K562 (cell line): ENCODE results near the gene PARP15. TPM values are rescaled to one million over a fixed set of nuclear protein-coding genes. Genes with fewer than 3 reads are reported as not detected.

Experiments
- ATAC-seq: fragments of 200-7000 bp; cut with Tn5 transposase; 3 replicates; pipeline ENCODE4 v1.9.1; 2020; ENCODE audit warnings: moderate library complexity
- BruUV-seq: library from RNA; stranded (reverse); fragments of 400-500 nt; replicated peaks from 2 replicates; lab custom pipeline; 2021; lab: Mats Ljungman, UMichigan
- CTCF ChIA-PET: fragments of 300-600 bp; formaldehyde crosslinking; extraction: SDS; loops from one replicate; lab custom pipeline; 2021; ENCODE audit warnings: low intra/inter-chr PET ratio; lab: Yijun Ruan, JAX
- POLR2A ChIA-PET: fragments of 300-600, 350-650 bp; sonication (Branson Sonifier 250); formaldehyde crosslinking; extraction: SDS; loops from one replicate; lab custom pipeline; 2021; ENCODE audit warnings: antibody characterized with exemption, inconsistent platforms; lab: Yijun Ruan, JAX
- DNase-seq, 4 experiments: peaks; one replicate each; pipeline versions ENCODE4 v3.0.0 to v3.0.0-alpha.2; 2011 to 2018; ENCODE audit warnings: low spot score in 3 of 4, mixed read lengths in 3 of 4; ENCODE audit errors: extremely low read depth in 1 of 4
- FAIRE-seq: peaks from 2 replicates; lab custom pipeline; 2011; peaks lifted over from hg19 to GRCh38; lab: Jason Lieb, UNC
- H2AFZ ChIP-seq: 2 replicates; pipeline ENCODE4 v1.6.0; 2011; ENCODE audit warnings: low read depth, low read length, control low read depth, inconsistent platforms
- H3K27ac ChIP-seq: fragments of 200-600 bp; 3 replicates; pipeline ENCODE4 v1.8.0; 2011; ENCODE audit warnings: low read depth, mild to moderate bottlenecking, control low read depth, inconsistent platforms, low read length, moderate library complexity, mixed read lengths; ENCODE audit errors: extremely low read depth
- H3K27me3 ChIP-seq, 2 experiments: fragments of 300-600 bp in 1 of 2; 2 replicates in 1 of 2; 3 replicates in 1 of 2; pipeline versions ENCODE4 v1.6.0 to v1.8.0; 2011; ENCODE audit warnings: inconsistent platforms in 2 of 2, low read length in 2 of 2, mild to moderate bottlenecking in 1 of 2, mixed read lengths in 1 of 2, moderate library complexity in 1 of 2; ENCODE audit not compliant: control insufficient read depth in 2 of 2, insufficient read depth in 2 of 2
- H3K36me3 ChIP-seq: fragments of 300-600 bp; 3 replicates; pipeline ENCODE4 v1.8.0; 2011; ENCODE audit warnings: mild to moderate bottlenecking, low read length, inconsistent platforms; ENCODE audit not compliant: control insufficient read depth, insufficient read depth
- H3K4me1 ChIP-seq, 2 experiments: fragments of 200-600 bp in 1 of 2; replicated peaks in 1 of 2; 2 replicates in 1 of 2; 3 replicates in 1 of 2; pipeline versions ENCODE4 v1.5.1 to v1.8.0; 2011; ENCODE audit warnings: inconsistent platforms in 2 of 2, low read length in 2 of 2, mild to moderate bottlenecking in 1 of 2, mixed read lengths in 1 of 2, moderate library complexity in 1 of 2; ENCODE audit not compliant: control insufficient read depth in 2 of 2, insufficient read depth in 2 of 2
- H3K4me2 ChIP-seq: 2 replicates; pipeline ENCODE4 v1.6.1; 2011; ENCODE audit warnings: low read length, control low read depth, inconsistent platforms, mixed read lengths; ENCODE audit not compliant: insufficient read depth
- H3K4me3 ChIP-seq: fragments of 200-600 bp; sonication (generic), shearing (Covaris generic); 2 replicates; pipeline ENCODE4 v1.5.1; 2016; ENCODE audit warnings: control low read depth, inconsistent platforms
- H3K79me2 ChIP-seq: fragments of 200-600 bp; 3 replicates; pipeline ENCODE4 v1.8.0; 2011; ENCODE audit warnings: low read length, inconsistent platforms; ENCODE audit not compliant: control insufficient read depth, insufficient read depth
- H3K9ac ChIP-seq, 2 experiments: 2 replicates each; pipeline versions ENCODE4 v1.6.0 to v1.6.1; 2011; ENCODE audit warnings: low read depth in 2 of 2, low read length in 2 of 2, control low read depth in 1 of 2, inconsistent platforms in 1 of 2, mild to moderate bottlenecking in 1 of 2, mixed read lengths in 1 of 2; ENCODE audit not compliant: insufficient read depth in 1 of 2
- H3K9me1 ChIP-seq: one replicate; pipeline ENCODE4 v1.6.0; 2011; ENCODE audit warnings: inconsistent platforms, mild to moderate bottlenecking, low read length, moderate library complexity; ENCODE audit not compliant: control insufficient read depth, insufficient read depth
- H3K9me3 ChIP-seq: replicated peaks from 2 replicates; pipeline ENCODE4 v1.5.1; 2011; ENCODE audit warnings: low read depth, low read length, inconsistent platforms; ENCODE audit not compliant: control insufficient read depth, insufficient read depth
- H4K20me1 ChIP-seq: replicated peaks from 2 replicates; pipeline ENCODE4 v1.6.1; 2011; ENCODE audit warnings: low read length, inconsistent platforms, mixed read lengths; ENCODE audit not compliant: control insufficient read depth, insufficient read depth
- ETV5 ChIP-seq: sonication (generic); formaldehyde crosslinking; IDR thresholded peaks from 2 replicates; pipeline ENCODE4 v1.4.0; 2020; ENCODE audit warnings: low read depth, mild to moderate bottlenecking, missing genetic modification reagents
- HDGF ChIP-seq: fragments of 450-650 bp; IDR thresholded peaks from 2 replicates; pipeline ENCODE4 v1.6.1; 2016
- MAZ ChIP-seq, 2 experiments: fragments of 450-650 bp in 1 of 2; sonication (generic) in 1 of 2; formaldehyde crosslinking; IDR thresholded peaks in 1 of 2; conservative IDR thresholded peaks in 1 of 2; 2 replicates each; pipeline versions ENCODE4 v1.4.0 to v1.5.0; 2020; ENCODE audit warnings: mild to moderate bottlenecking in 1 of 2, missing genetic modification reagents in 1 of 2
- MYNN ChIP-seq, 2 experiments: sonication (generic); formaldehyde crosslinking in 1 of 2; IDR thresholded peaks; 2 replicates each; pipeline versions ENCODE4 v1.5.0 to v1.6.1; 2016 to 2020; ENCODE audit warnings: antibody characterized with exemption in 1 of 2, missing genetic modification reagents in 1 of 2
- RAD21 ChIP-seq, 2 experiments: fragments of 250-450 bp in 1 of 2; fragments of 450-650 bp in 1 of 2; sonication (Bioruptor Pico) in 1 of 2; formaldehyde crosslinking in 1 of 2; IDR thresholded peaks in 1 of 2; conservative IDR thresholded peaks in 1 of 2; 2 replicates each; pipeline versions ENCODE4 v1.4.0 to v1.8.0; 2020 to 2022; ENCODE audit warnings: mild to moderate bottlenecking in 2 of 2, moderate library complexity in 1 of 2
- SPI1 ChIP-seq: IDR thresholded peaks from 2 replicates; pipeline ENCODE4 v1.6.1; 2011; ENCODE audit warnings: low read depth, low read length, control low read depth, borderline replicate concordance
- whole genome bisulfite sequencing: fragments of 100-300 bp; shearing (Covaris generic); methylation state at CpG from one replicate; pipeline ENCODE4 v1.1.6; 2016; ENCODE audit warnings: low coverage, mixed read lengths; ENCODE audit not compliant: insufficient coverage; ENCODE audit errors: missing lambda C conversion rate; 5-methylcytosine and 5-hydroxymethylcytosine counted together
- in situ Hi-C: fragments of 300-500 bp; cut with MboI; formaldehyde crosslinking; loops from 4 replicates; pipeline ENCODE4 v1.15.0; 2018; ENCODE audit warnings: inconsistent platforms, mixed read lengths
- intact Hi-C: fragments of 100-400 bp; cut with micrococcal nuclease; formaldehyde crosslinking; loops from 2 replicates; pipeline ENCODE4 v1.14.2; 2022
- polyA plus RNA-seq, 8 experiments: library from polyadenylated mRNA; depleted of rRNA in 4 of 8; stranded (reverse) in 5 of 8; unstranded in 3 of 8; fragments of >200 nt; fragmentation: Nextera tagmentation in 2 of 8; fragmentation: Illumina TruSeq in 1 of 8; extraction: Ambion mirVana in 2 of 8; extraction: Trizol in 1 of 8; gene quantifications; 2 replicates each; pipeline versions ENCODE4 v1.2.1 to v1.2.3, GENCODE V29; 2011 to 2014; ENCODE audit warnings: inconsistent platforms in 1 of 8, missing spikeins in 1 of 8
- total RNA-seq, 7 experiments: library from RNA; depleted of rRNA in 6 of 7; stranded (reverse); fragments of >200 nt in 6 of 7; fragmentation: Illumina TruSeq in 2 of 7; extraction: Trizol in 2 of 7; gene quantifications; 2 replicates each; pipeline versions ENCODE4 v1.2.1 to v1.2.3, GENCODE V29; 2011 to 2021; ENCODE audit warnings: low replicate concordance in 1 of 7
- TF ChIP-seq, protein P1 (sequence below): fragments of 250-450 bp; sonication (Bioruptor Pico); IDR thresholded peaks from 2 replicates; pipeline ENCODE4 v1.6.1; 2021; ENCODE audit warnings: mild to moderate bottlenecking
- TF ChIP-seq, protein P2 (sequence below), 3 experiments: IDR thresholded peaks in 2 of 3; conservative IDR thresholded peaks in 1 of 3; 2 replicates each; pipeline ENCODE4 v1.5.1; 2011 to 2012; ENCODE audit warnings: low read length in 3 of 3, mild to moderate bottlenecking in 3 of 3, control low read depth in 2 of 3, improper control_type of control experiment in 1 of 3, inconsistent platforms in 1 of 3, low read depth in 1 of 3, mixed read lengths in 1 of 3, moderate library complexity in 1 of 3; ENCODE audit not compliant: insufficient read depth in 2 of 3

PARP15 gene
- total and polyA plus RNA-seq, 9 of the 15 experiments (the other 6 are each of a cell fraction or from before 2014, with no cell fraction given): 0.05 to 0.40 (median 0.13) TPM

DNA sequence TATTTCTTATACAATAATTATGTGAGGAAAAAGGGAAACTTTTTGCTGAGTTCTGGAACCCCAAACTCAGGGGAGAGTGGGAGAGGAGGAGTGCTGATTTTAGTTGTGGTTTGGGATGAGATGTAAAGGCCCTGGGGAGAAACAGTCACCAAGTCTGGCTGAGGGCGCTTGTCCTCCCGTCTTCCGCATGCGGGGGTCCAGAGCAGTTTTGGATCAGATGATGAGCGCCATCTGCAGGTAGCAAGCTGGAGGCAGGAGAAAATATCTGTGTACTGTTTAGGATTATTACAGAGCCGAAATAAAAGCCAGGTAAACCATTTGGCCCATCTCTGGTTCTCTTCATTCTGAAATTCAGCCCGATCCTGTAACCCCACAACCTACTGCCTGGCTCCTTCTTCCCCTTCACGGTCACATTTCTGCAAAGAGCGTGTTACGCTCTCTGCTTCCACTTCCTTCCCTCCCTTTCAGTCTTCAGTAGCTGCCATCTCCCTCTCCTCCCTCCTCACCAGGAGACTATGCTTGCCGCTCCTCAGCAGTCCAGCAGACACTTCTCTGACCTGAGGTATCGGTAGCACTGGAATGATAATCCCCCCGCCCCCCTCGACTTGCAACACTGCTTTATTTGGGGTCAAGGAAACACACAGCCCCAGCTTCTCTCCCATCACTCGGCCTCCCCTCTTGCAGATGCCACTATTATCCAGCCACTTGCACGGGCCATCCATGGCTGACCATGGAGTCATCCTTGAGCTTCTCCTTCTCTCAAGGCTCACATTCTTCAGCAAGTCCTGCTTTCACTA, 101.8 kb downstream of the PARP15 start:
- CTCF ChIA-PET: interaction anchor here (0.6 to 1.2 kb wide), 5 partner anchors 21 to 295 kb away, joined by 3 to 6 read pairs (median 4); partner anchors contain the start of gene FAM162A
- H3K79me2 ChIP-seq: peaks cover 12% of the 10 kb centered on the region
- H3K9me3 ChIP-seq: no peaks in the 10 kb centered on the region
- peaks cover 13 to 17% of the 10 kb centered on the region in 2 experiments; a peak in 4 of 5 replicates for H3K4me1 ChIP-seq
- intact Hi-C loops (loop anchor here (1.0 to 2.0 kb wide), 3 partner anchors 119 to 286 kb away; no protein-coding TSS in a partner anchor), in situ Hi-C loops (no loop called here)
- ATAC-seq (peak; percentile 83), DNase-seq (peak; percentile 43 to 85 (median 54)), FAIRE-seq (peak; percentile 84)
- H3K9ac ChIP-seq: peak overlapping the region; percentile 53 to 79; a peak in 3 of 4 replicates
- H4K20me1 ChIP-seq: no peaks in the 10 kb centered on the region
- POLR2A ChIA-PET: interaction anchor here (0.5 to 2.3 kb wide), 7 partner anchors 9 to 1098 kb away, joined by 3 to 10 read pairs (median 3); partner anchors contain the start of genes FAM162A and MIX23
- no TSS peak for BruUV-seq
- H3K36me3 ChIP-seq: no peaks in the 10 kb centered on the region
- H3K4me2 ChIP-seq: peak overlapping the region; percentile 85
- peak overlapping the region; percentile 80 for H3K27ac ChIP-seq
- WGBS: 3% methylated on average over 13 of the region's 16 CpGs
- no peaks in the 10 kb centered on the region for H3K9me1 ChIP-seq
- peak overlapping the region; percentile 98 for H2AFZ ChIP-seq
- H3K4me3 ChIP-seq: peak overlapping the region; percentile 77
- no peaks in the 10 kb centered on the region for H3K27me3 ChIP-seq
- peak; percentile 36 for TF ChIP-seq SPI1
- 0 out of 2 replicates have a peak, but pooled peaks have one; percentile 60 for TF ChIP-seq HDGF
- TF ChIP-seq, protein P1, sequence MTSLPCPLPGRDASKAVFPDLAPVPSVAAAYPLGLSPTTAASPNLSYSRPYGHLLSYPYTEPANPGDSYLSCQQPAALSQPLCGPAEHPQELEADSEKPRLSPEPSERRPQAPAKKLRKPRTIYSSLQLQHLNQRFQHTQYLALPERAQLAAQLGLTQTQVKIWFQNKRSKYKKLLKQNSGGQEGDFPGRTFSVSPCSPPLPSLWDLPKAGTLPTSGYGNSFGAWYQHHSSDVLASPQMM (CRISPR knock-in tag): no peak
- TF ChIP-seq, protein P2, sequence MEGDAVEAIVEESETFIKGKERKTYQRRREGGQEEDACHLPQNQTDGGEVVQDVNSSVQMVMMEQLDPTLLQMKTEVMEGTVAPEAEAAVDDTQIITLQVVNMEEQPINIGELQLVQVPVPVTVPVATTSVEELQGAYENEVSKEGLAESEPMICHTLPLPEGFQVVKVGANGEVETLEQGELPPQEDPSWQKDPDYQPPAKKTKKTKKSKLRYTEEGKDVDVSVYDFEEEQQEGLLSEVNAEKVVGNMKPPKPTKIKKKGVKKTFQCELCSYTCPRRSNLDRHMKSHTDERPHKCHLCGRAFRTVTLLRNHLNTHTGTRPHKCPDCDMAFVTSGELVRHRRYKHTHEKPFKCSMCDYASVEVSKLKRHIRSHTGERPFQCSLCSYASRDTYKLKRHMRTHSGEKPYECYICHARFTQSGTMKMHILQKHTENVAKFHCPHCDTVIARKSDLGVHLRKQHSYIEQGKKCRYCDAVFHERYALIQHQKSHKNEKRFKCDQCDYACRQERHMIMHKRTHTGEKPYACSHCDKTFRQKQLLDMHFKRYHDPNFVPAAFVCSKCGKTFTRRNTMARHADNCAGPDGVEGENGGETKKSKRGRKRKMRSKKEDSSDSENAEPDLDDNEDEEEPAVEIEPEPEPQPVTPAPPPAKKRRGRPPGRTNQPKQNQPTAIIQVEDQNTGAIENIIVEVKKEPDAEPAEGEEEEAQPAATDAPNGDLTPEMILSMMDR (IDR thresholded peaks at IDR 0.05 in 2 of 3, conservative IDR thresholded peaks at IDR 0.05 in 1 of 3; ENCODE audit: insufficient read depth in 2 of 3, low read depth in 1 of 3, low read length in 3 of 3): peak; percentile 76 to 84 (median 80)
- peak; percentile 81 to 85 for TF ChIP-seq RAD21 (CRISPR knock-in tag; conservative IDR thresholded peaks at IDR 0.05 in 1 of 2, IDR thresholded peaks at IDR 0.05 in 1 of 2)
- TF ChIP-seq MYNN (IDR thresholded peaks at IDR 0.05): peak; percentile 39; the same call in 1 of the 2 replicates
- TF ChIP-seq MYNN (CRISPR knock-in tag; IDR thresholded peaks at IDR 0.05): no peak
- peak in 1 of 2 experiments; percentile 47; a peak in 1 of 4 replicates for TF ChIP-seq MAZ (CRISPR knock-in tag; conservative IDR thresholded peaks at IDR 0.05 in 1 of 2, IDR thresholded peaks at IDR 0.05 in 1 of 2)
- 0 out of 2 replicates have a peak, but pooled peaks have one; percentile 23 for TF ChIP-seq ETV5 (CRISPR knock-in tag)
